Ammon's horn (tissue), 1 donor: ENCODE data around the gene BCORL1.

ENCODE experiments used
- DNase-seq: peaks from one replicate; pipeline ENCODE4 v3.0.0-alpha.2; 2016; ENCODE audit warnings: low spot score

The BCORL1 gene

GRCh38 chrX:130060122-130061069, 78.0 kb downstream of the BCORL1 start:
- DNase-seq = peak; percentile 61

- no peak for DNase-seq
Observed at GRCh38 chrX:130066975-130067615, 84.7 kb downstream of the BCORL1 start.

- no peak for DNase-seq
Observed at GRCh38 chrX:130071611-130072344, 89.3 kb downstream of the BCORL1 start.

GRCh38 chrX:130072345-130072740, 89.9 kb downstream of the BCORL1 start:
- DNase-seq = no peak

GRCh38 chrX:130075777-130076176, 93.3 kb downstream of the BCORL1 start:
- no peak for DNase-seq

GRCh38 chrX:130079824-130080406, 97.5 kb downstream of the BCORL1 start:
- peak; percentile 76 for DNase-seq

GRCh38 chrX:130080791-130081367, 98.4 kb downstream of the BCORL1 start:
- DNase-seq = no peak

GRCh38 chrX:130081421-130082045, 99.1 kb downstream of the BCORL1 start:
- DNase-seq = no peak

GRCh38 chrX:130082244-130083106, 100.0 kb downstream of the BCORL1 start:
- peak; percentile 18 for DNase-seq

- no peak for DNase-seq
Observed at GRCh38 chrX:130083107-130083490, 100.7 kb downstream of the BCORL1 start.

GRCh38 chrX:130083656-130084382, 101.4 kb downstream of the BCORL1 start:
- no peak for DNase-seq

GRCh38 chrX:130084631-130085237, 102.3 kb downstream of the BCORL1 start:
- DNase-seq = no peak

- no peak for DNase-seq
Observed at GRCh38 chrX:130085551-130086446, 103.4 kb downstream of the BCORL1 start.

- DNase-seq = no peak
Observed at GRCh38 chrX:130086447-130087206, 104.2 kb downstream of the BCORL1 start.

- DNase-seq = no peak
Observed at GRCh38 chrX:130090364-130090763, 107.9 kb downstream of the BCORL1 start.

GRCh38 chrX:130091980-130092522, 109.6 kb downstream of the BCORL1 start:
- no peak for DNase-seq

GRCh38 chrX:130093271-130093670, 110.8 kb downstream of the BCORL1 start:
- DNase-seq = no peak
